ENCODE data around the gene FTO. TPM values are rescaled to one million over a fixed set of nuclear protein-coding genes. Genes with fewer than 3 reads are reported as not detected.

The FTO gene
- total and polyA plus RNA-seq, 12 donors, result 17.8 to 310 (median 156) TPM

DNA sequence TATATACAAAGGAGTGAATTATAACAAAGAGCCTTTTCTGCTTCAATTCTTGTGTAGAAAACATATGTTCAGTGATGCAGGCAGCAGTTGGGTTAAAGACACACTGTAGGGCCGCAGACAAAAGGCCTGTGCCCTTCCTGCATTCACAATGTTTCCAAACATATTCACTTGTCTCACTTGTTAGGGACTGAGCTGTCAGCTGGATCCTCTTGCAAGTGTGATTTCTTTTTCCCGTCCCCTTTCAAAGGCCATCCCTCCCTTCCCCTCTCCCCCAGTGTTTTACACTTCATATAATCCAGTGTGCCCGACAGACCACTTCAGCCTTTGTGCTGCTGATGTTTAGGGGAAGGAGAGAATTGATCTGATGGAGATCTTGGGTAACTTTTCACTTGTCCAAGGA, 217.0 kb downstream of the FTO start:
- H3K9me3 ChIP-seq (replicated peaks in 1 of 3), result no peaks in the 10 kb centered on the region
- no peaks in the 10 kb centered on the region for H3K27me3 ChIP-seq
- intact Hi-C loops (cut with DNase I), result no loop called here
- no peak overlapping the region for H3K4me3 ChIP-seq
- WGBS, 4 donors, result 82 to 97% (median 91%) methylated on average over 3 of the region's 3 CpGs
- no peak for DNase-seq
- no peaks in the 10 kb centered on the region for H3K36me3 ChIP-seq (replicated peaks in 1 of 2)
- no peaks in the 10 kb centered on the region for H3K4me1 ChIP-seq (replicated peaks in 1 of 2)
- no peak overlapping the region for H3K27ac ChIP-seq
- no peak for TF ChIP-seq POLR2A (IDR thresholded peaks at IDR 0.05)
- TF ChIP-seq, protein P1, sequence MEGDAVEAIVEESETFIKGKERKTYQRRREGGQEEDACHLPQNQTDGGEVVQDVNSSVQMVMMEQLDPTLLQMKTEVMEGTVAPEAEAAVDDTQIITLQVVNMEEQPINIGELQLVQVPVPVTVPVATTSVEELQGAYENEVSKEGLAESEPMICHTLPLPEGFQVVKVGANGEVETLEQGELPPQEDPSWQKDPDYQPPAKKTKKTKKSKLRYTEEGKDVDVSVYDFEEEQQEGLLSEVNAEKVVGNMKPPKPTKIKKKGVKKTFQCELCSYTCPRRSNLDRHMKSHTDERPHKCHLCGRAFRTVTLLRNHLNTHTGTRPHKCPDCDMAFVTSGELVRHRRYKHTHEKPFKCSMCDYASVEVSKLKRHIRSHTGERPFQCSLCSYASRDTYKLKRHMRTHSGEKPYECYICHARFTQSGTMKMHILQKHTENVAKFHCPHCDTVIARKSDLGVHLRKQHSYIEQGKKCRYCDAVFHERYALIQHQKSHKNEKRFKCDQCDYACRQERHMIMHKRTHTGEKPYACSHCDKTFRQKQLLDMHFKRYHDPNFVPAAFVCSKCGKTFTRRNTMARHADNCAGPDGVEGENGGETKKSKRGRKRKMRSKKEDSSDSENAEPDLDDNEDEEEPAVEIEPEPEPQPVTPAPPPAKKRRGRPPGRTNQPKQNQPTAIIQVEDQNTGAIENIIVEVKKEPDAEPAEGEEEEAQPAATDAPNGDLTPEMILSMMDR (IDR thresholded peaks at IDR 0.05), result no peak

DNA sequence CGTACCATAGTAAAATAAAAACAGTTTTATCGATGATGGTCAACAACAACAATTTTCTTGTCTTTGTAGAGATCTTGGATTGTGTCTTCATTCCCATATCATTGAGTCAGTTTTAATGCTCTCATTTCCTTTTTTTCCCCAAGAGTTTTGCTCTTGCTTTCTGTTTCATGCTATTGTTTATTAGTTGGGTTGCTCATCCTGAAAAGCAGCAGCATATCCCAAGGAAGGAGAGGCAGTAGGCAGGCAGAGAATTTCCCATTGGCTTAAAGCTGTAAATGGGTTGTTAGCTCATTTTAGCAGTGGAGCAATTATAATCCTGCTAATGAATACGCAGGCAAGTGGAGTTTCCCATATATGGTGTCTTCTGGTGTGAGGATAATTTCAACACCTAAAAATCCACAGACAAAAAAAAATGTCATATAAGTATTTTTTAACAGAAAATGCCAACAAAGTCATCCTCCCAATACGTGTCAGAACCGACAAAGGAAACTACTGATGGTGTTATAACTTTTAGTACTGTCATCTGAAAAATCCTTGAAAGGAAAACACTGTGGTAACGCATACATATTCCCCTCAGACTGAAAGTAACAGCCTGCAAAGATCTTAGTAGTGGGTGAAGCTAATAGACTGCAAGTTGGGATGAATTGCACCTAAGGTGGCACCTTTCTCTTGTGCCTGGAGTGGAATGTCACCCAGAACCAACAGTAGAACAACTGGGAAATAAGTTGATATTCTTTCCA, 218.3 kb downstream of the FTO start:
- Histone ChIP-seq H3K36me3 (replicated peaks in 1 of 2) (no peaks in the 10 kb centered on the region), H3K4me1 (replicated peaks in 1 of 2) (no peaks in the 10 kb centered on the region), H3K9me3 (replicated peaks in 1 of 3) (no peaks in the 10 kb centered on the region), H3K4me3 (no peak overlapping the region), H3K27me3 (no peaks in the 10 kb centered on the region), H3K27ac (no peak overlapping the region)
- WGBS, 4 donors, result 92 to 95% (median 93%) methylated on average over 6 of the region's 6 CpGs
- intact Hi-C loops (cut with DNase I), result no loop called here
- DNase-seq, result no peak
- TF ChIP-seq, protein P1 (IDR thresholded peaks at IDR 0.05), result no peak
- no peak for TF ChIP-seq POLR2A (IDR thresholded peaks at IDR 0.05)

DNA sequence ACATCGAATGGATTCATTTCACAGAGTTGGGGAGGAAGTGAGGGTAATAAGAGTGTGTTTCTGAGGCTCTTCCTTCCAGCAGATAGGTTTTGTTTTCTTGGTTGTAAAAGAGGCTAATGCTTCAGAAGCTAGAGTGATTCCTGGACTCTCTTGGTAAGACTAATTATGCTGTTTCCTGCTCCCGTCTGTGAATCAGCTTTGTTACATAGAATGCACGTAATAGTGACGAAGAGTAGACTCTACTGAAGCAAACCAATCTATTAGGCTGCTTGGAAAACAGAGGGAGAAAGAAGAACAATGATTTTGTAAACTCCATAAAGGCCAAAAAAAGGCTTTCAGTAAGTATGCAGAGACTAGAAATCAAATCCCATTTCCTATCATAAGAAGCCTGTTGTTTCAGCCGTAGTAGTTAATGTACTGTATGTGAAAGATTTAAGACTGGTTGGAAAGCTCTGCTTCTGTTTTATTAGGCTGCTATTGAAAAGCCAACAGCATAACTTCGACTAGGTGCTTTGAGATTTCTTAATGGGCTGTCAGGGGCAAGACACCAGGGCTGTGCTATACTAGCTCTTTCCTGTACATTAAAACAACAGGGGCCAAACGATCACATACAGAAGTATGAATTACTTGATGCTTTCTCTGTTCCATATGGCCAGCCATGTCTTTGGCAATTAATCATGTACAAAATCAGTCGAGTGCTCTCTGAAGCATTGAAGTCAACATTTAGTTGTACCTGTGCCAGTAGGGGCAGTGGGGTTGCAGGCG, 219.0 kb downstream of the FTO start:
- Histone ChIP-seq H3K9me3 (replicated peaks in 1 of 3) (no peaks in the 10 kb centered on the region), H3K27me3 (no peaks in the 10 kb centered on the region), H3K4me1 (replicated peaks in 1 of 2) (no peaks in the 10 kb centered on the region), H3K27ac (no peak overlapping the region), H3K4me3 (no peak overlapping the region), H3K36me3 (replicated peaks in 1 of 2) (no peaks in the 10 kb centered on the region)
- intact Hi-C loops (cut with DNase I), result no loop called here
- DNase-seq, result no peak
- no peak for TF ChIP-seq POLR2A (IDR thresholded peaks at IDR 0.05)
- TF ChIP-seq, protein P1 (IDR thresholded peaks at IDR 0.05), result no peak
- WGBS, 4 donors, result 72 to 78% (median 76%) methylated on average over 9 of the region's 9 CpGs

DNA sequence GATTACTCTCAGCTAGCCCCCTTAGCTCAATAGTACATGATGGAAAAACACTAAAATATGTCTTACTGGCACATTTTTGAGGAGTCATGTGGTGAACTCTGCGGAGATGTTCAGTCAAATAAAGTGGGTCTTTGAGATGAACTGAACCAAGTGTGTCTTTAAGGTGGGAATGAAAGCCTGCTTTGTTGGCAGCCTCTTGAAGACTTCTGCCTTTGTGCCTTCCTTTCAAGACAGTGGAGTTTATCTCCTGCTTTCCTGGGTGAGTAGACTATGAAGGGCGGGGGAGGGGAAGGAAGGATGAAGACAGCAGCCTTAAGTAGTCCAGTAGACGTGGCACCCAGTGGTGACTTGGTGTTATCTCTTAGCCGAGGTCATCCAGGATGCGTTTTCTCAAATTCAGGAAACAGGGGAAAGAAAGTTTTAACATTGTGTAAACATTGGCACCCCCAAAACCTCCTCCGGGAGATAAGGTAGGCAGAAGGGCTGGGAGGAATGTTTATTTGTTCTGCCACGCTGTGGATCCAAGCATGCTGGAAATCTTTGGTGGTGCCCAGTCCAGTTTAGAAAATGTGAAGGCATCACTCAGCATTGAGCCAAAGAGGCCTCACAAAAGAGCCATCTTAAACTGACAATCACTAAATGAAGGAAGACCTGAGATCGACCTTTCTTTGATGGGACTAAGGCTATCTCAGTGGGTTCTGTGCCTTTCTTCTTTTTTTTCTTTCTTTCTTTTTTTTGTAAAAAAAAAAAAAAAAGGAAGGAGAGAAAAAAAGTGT, 220.6 kb downstream of the FTO start:
- WGBS, 4 donors, result 84 to 91% (median 90%) methylated on average over 8 of the region's 8 CpGs
- no peak for DNase-seq
- no peak overlapping the region for H3K4me3 ChIP-seq
- no peaks in the 10 kb centered on the region for H3K9me3 ChIP-seq (replicated peaks in 1 of 3)
- intact Hi-C loops (cut with DNase I), result no loop called here
- no peak overlapping the region for H3K27ac ChIP-seq
- H3K27me3 ChIP-seq, result no peaks in the 10 kb centered on the region
- no peaks in the 10 kb centered on the region for H3K36me3 ChIP-seq (replicated peaks in 1 of 2)
- H3K4me1 ChIP-seq (replicated peaks in 1 of 2), result no peaks in the 10 kb centered on the region
- no peak for TF ChIP-seq POLR2A (IDR thresholded peaks at IDR 0.05)
- TF ChIP-seq, protein P1 (IDR thresholded peaks at IDR 0.05), result no peak

All from adrenal gland (tissue), 12 donors.